GM19351 (cell line): ENCODE measurements around the gene ZMAT5.

ENCODE experiments used
- ATAC-seq: cut with Tn5 transposase; IDR thresholded peaks from one replicate; pipeline ENCODE4 v1.9.1; 2021; ENCODE audit warnings: mild to moderate bottlenecking, moderate library complexity; ENCODE audit not compliant: unreplicated experiment

The ZMAT5 gene, protein sequence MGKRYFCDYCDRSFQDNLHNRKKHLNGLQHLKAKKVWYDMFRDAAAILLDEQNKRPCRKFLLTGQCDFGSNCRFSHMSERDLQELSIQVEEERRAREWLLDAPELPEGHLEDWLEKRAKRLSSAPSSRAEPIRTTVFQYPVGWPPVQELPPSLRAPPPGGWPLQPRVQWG

DNA sequence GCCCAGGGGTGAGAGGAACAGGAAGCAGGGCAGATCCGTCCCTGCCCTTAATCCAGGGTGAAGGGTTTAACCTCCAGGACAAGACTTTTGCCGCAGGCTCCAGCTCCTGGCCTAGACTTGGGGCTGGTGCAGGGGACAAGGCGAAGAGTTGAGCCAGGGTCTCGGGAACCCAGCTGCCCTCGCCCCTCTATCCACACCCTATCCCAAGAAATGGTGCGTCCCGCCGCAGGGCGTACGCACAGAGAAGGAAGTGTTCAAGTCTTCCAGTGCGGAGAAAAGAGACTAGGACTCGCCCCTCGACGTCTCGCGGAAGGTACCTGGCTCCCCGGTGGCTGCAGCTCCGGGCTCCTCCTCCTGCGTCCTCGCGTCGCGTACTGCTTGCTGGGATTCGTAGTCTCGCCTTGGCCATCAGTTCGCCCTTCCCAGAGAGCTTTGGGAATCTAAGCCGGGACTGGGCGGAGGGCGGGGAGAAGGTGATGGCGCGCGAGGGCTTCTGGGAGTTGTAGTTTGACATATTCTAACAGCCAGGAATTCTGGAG, at the start of gene ZMAT5:
ZMAT5 (minus strand) TSS at position 376 of the 539 bp plus-strand sequence. CDS start 18,463 bp downstream, outside the sequence.
- ATAC-seq: peak; percentile 86

DNA sequence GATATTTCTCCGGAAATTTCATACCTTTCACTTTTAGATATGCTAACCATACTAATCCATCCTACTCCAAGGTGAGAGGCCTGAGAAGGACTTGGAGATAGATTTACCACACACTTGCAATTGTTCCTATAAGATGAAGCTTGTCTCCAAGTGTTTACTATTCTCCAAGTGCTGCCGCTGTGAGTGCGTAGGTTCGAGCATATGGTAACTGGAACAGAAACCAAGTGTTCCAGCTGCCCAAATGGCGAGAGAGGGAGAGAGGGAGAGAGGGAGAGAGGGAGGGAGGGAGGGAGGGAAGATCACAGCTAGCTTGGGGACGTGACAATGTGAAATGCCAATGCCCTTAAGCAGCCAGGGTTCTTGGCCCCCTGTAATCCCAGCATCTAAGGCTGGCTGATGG, 49.7 kb upstream of the ZMAT5 start:
- ATAC-seq: no peak

DNA sequence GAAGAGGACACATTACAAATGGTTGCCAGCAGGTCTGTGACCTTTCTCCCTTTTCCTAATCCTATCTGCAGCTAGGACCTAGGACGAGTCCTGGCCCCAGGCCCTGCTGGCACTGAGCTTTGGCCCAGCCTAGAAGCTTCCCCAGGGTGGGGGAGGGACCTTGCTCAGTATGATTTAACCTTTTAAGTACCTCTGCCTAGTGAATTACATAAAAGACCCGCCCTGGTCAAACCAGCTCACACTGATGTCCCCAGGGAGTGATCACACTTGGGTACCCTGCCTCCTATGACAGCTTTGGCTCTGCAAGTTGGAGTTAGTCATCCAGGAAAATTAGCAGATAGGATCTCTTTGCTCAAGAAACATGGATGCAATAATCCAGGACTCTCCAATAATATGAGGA, 49.3 kb upstream of the ZMAT5 start:
- no peak for ATAC-seq

DNA sequence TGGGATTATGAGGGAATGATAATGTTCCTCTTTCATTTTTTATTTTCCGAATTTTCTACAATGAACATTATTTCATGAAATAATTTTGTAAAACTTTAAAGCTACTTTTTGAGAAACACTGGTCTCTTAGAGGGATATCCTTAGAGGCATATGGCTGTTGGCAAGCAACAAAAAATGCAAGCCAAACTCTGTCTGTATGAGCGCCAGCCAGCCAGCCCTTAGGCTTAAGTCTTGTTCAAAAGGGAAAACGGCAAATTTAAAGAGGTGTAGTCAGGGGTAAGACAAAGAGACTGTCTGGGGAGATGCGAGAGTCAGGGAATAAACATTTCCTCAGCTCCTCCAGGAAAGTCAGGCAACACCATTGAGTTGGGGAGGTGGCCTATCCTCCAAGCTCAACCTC, 48.8 kb upstream of the ZMAT5 start:
- ATAC-seq: no peak

DNA sequence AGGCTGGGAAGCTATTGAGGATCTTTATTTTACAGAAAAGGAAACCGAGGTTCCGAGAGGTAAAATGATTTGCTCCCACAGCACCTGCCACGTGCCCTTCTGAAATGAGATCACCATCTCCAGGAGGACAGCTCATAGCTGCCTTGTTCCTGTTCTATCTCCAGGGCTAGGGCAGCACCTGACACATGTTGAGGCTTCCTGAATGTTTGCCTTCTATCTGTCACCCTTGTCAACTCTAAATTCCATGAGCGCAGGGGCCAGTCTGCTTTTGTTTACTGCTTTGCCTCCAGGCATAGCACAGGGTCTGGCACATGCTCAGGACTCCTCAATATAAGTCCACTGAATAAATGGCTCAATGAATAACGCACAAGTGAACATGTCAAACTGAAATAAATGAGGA, 47.2 kb upstream of the ZMAT5 start:
- ATAC-seq: no peak

DNA sequence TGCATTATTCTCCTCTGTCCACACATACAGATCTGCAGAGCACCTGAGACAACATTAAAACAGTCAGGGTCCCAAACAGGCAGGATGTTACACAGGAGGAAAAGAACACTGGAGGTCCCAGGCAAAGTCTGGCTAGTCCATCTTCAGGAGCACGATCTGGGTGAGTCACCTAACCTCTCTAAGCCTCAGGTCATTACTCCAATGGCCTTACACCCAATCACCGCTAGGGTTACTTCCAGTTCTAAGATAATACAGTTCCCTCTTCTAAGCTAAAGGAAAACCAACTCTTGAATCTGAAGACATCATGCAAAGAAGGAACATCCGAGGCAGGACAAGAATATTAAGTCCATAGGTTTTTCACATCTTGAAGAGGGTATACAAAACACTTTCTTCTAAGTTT, 46.8 kb upstream of the ZMAT5 start:
- no peak for ATAC-seq

DNA sequence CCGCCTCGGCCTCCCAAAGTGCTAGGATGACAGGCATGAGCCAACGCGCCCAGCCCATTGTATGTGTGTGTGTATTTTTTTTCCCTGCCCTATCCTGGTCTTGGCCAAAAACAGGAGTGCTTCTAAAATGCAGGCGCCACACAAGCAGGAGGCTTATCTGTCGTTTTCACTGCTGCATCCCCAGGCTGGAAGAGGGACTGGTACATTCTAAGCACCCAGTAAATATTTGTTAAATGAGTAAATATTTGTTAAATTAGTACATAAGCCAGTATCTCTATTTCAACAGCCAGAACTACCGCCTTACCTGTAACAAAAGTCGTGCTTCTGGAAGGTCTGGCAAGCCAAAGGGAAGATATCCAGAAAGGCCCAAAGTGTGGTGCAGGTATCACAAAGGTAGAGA, 46.3 kb upstream of the ZMAT5 start:
- ATAC-seq: no peak

DNA sequence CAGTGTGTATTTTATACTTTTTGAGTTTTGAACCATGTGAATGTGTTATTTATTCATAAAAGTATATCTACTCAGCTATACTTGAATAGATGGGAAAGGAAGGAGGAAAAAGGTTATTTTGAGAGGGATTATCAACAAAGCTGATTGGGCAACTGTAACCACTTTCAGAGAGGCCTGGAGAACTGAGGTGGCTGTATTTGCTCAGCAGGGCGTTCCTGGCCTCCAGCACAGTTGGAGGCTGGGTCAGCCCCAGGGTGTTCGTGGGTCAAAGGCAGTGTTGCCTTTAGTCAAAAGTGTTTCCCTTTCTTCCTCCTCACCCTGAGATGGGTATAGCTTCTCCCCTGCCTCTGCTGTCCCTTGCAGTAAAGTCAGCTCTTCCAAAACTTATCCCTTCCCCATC, 44.6 kb upstream of the ZMAT5 start:
- ATAC-seq: no peak

DNA sequence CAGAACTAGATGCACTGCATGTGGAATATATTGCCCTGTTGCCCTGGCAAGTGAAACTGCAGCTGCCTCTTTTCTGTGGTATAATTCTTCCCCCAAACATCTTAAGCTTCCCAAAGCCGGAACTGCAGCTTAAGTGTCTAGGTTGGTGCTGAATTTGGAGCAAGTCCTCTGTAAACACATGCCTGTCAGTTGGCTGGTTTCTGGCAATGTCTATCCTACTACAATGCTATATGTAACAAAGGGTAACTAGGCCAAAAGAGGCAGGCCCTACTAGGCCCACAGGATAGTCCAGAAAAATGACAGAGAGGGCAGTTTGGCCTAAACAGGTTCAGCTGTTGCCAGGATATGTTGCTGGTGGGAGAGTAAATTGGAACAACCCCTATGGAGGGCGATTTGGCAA, 43.4 kb upstream of the ZMAT5 start:
- ATAC-seq: no peak

DNA sequence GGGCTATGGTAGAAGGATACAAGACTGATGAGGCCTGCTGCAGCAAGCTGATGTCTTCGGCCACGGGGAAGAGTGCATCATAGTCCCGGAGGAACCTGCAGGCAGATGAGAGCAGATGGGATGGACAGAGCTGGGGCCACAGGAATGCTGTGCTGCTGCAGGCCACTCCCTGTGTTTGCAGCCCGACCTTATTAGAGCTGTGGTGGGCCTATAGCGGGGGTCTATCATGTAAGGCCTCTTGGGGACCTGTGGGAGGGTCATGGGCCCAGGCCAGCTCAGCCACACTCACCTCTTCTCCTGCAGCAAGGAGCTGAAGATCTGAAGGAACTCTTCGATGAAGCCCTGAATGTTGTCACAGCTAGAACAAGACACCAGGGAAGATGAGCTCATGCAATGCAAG, 39.4 kb upstream of the ZMAT5 start:
- no peak for ATAC-seq

DNA sequence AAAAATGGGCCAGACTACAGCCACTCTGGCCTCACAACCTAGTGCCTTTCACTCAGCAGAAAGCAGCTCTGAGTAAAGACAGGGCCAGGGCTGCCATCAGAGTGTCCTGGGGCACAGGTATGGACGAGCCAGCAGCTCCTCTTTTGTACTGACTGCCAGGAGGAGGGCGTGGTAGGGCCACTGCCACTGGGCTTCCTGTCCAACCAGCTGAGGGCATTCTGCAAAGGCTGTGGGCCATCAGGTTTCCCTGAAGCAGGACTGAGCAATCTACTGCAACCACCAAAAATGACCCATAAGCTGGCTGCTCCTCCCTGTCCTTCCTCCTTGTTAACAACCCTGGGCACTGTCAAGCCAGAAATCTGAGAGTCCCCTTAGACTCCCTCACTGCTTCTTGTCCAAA, 38.2 kb upstream of the ZMAT5 start:
- no peak for ATAC-seq

DNA sequence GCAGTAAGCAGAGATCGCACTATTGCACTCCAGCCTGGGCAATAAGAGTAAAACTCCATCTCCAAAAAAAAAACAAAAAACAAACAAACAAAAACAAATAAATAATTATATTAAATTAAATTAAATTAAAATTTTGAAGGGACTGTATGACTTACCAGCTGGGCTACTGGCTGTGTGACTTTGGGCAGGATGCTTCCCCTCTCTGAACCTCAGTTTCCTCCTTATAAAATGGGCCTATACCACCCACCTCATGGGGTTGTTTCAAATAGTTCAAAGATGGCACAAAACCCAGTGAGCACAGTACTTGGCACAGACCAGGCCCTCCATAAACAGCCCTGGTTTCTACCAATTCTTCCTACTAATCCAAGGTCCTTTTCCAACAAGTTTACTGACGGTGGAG, 36.4 kb upstream of the ZMAT5 start:
- ATAC-seq: no peak

DNA sequence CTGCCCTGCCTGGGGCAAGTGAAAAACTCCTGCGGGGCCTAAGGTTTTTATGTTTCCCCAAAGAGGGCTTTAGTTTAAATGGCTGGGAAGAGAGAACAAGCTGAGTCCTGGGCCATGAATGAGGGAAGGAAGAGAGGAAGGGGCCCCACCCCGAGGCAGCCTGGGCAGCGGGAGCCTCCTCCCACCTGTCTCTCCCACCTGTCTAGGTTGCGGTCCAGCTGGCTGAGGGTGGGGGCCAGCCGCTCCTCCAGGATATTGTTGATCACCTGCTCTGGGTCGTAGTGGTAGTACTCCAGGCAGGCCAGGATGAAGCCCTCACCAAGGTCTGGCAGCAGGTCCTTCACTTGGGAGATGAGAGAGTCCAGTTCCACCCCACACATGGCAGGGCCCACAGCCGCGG, 35.0 kb upstream of the ZMAT5 start:
- ATAC-seq: no peak

DNA sequence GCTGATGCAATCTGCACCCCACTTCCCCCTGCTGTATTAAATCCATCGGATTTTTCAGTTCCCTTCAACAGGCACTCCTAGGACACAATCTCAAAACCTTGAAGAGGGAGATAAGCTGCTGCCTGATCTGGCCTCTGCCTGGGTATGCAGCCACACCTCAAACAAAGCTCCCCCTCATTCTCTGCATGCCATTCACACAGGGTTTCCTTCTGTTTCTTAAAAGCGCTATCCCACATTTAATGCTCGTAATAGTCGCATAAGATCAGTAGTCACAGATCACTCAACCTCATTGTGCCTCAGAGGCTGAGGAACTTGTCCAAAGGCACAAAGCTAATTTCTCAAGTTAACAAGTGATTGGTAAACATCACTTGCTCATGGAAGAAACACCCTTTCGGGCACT, 34.3 kb upstream of the ZMAT5 start:
- ATAC-seq: no peak

DNA sequence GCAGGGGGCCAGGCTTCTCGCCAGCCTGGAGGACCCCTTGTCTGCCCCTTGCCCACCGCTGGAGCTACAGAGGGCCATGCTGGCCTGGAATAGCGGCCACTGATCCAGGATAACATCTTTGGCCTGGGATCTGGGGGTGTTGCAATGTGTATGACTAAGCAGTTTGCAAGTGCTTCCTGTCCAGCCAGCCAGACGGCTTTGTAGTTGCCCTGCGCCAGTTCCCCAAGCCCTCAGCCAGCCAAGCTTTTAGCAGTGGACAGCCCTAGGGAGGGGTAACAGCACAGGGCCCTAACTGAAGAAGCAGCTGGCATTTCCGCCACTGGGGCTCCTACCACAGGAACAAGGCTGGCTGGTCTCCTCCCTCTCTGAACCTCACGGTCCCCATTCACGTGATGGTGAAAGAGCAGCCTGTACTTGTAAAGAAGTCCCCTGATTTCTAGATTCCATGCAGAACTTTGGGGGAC, 32.4 kb upstream of the ZMAT5 start:
- ATAC-seq: no peak

DNA sequence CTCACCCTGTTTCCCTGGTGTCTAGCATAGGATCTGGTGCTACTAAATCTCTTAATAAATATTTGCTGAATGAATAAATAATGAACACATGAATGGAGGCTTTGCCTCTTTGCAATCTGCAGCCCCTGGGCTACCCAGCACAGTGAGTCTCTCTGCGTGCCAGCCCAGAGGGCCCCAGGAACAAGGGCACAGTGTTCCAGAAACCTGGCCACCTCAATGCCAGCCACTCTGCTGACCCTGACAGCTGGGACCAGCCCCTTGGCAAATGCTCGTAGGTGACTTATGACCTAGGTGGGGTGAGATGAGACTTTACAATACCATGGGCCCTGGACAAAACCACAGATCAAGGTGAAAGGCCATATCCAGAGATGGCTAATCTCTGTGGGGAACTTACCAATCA, 32.0 kb upstream of the ZMAT5 start:
- ATAC-seq: no peak

DNA sequence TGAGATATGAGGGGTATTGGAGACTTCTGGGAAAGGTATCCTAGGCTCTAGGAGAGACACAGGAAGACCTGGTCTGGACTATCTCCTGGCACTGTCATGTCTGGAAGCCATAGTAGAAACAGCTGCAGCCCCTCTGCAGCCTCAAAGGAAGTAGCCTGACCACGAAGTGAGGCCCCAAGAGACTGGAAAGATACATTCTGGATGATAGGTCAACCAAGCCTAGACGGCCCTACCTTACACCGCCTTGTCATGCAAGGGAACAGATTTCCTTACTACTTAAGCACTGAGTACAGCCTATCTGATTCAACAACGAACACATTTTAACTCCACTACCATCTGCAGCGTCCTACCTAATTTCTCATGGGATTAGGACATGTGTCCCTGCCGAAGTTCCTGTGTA, 31.5 kb upstream of the ZMAT5 start:
- no peak for ATAC-seq

DNA sequence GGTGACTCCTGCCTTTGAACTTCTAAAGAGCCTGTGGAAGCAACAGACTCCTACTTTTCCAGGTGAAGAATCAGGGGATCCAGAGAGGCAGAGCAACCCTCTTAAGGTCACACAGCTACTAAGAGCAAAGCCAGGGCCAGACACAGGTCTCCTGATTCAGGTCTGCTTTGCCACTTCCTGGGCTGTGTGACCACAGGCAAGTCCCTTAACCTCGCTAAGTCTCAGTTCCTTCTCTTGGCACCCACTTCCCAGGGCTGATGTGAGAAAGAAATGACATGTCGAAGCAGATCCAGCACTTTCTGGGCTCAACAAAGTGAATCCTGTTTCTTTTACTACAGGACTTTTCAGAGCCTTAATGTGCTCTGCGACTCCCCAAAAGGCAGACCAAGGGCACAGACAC, 30.5 kb upstream of the ZMAT5 start:
- no peak for ATAC-seq

DNA sequence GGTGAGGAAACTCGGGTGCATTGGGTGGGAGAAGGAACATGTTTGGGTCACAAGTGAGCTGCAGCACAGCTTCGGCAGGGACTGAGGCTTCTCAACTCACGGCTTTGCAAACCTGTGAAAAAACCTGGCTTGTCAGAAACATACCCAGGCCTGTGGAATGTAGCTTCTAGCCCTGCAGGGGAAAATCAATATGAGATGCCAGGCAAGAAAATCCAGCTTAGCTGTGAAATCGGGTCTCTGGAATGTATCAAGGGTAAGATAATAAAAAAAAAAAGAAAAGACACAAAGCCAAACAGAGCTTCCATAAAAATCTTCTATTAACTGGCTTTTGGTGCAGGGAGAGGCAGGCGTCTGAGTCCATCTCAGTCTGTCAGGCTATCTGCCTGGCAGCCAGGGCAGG, 28.9 kb upstream of the ZMAT5 start:
- ATAC-seq: no peak

DNA sequence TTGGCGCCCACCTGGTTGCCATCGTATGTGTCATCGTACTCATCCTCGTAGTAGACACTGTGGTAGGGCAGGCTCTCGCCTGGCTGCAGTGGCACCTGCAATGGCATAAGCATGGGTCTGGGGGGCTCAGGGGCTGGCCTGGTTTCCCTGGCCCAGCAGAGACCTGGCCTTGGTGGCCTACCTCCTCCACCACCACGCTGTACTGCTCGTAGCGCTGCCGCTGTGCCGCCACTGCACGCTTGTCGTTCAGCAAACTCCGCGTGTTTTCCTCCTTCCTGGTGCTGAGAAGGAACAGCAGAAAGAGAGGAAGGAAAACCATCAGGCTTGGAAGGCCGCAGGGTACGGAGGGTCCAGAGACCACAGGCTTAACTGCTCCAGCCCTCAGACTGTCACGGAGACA, 26.6 kb upstream of the ZMAT5 start:
- ATAC-seq: no peak

DNA sequence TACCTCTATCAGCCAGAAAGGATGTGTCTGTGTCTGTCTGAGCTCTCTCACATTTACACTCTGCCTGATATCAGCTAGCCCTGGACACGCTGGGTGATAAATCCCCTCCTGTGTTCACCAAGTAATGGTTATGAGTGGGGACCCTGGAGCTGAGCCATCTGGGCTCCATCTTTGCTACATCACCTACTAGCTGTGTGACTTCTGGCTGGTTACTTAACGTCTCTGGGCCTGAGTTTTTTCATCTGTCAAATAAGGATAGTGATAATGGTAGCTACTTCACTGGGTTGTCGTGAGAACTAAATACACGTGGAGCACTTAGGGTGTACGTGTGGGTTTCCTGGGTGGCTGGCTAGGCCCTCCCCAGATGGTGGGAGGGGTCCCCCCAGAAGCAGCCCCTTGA, 23.3 kb upstream of the ZMAT5 start:
- no peak for ATAC-seq

DNA sequence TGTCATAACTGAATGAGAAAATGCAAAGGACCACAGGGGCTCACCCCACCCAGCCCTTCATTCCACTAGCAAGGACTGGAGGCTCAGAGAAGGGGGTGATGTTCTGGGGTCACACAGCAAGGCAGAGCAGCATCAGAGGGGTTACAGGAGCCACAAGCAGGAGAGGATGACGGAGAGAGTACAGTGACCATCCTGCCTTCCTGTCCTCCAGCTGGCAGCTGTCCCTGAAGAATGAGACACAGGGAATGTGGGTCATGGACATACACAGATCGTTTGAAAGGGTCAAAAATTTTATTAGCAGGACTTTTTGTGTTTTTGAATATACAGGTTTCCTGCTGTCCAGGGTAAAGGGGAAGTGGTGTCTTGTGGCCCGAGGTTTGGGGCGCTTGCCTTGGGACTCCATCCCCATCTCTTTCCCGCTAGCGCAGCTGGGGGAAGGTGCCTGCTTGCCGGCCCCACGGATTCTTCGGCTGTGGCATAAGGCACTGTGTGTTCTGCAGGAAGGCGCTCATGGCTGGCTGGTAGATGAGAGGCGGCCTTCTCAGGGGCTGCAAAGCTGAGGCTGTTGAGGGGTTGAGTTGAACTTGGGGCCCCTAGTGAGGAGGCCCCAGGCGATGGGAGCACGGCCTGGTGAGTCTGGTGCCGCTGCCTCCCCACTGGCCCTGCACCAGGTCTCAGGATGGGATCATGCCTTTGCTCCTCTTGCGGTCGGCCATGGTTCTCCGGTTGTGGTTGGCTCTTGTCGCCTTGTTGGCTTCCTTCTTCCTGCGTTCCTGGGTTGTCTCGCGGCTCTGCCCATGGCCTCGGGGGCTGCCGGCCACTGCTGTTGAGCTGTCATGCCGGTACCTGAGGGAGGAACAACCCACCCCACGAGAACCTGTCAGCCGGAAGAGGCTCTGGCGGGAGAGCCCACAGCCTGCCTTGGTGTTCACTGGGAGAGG, 21.8 kb upstream of the ZMAT5 start:
- no peak for ATAC-seq
